CD4-positive, alpha-beta T cell treated with Interleukin-1 beta for 1 hour (primary cell): ENCODE data around the gene GABRP.
"Not testable (repeated sequence)": the region's sequence is repeated elsewhere in the genome, so short reads cannot be mapped to it uniquely, and the experiment has no call there.

ENCODE experiments used
- DNase-seq, 2 donors: peaks; one replicate each; pipeline ENCODE4 v3.0.0-alpha.2; 2020 to 2022

GABRP gene

DNA sequence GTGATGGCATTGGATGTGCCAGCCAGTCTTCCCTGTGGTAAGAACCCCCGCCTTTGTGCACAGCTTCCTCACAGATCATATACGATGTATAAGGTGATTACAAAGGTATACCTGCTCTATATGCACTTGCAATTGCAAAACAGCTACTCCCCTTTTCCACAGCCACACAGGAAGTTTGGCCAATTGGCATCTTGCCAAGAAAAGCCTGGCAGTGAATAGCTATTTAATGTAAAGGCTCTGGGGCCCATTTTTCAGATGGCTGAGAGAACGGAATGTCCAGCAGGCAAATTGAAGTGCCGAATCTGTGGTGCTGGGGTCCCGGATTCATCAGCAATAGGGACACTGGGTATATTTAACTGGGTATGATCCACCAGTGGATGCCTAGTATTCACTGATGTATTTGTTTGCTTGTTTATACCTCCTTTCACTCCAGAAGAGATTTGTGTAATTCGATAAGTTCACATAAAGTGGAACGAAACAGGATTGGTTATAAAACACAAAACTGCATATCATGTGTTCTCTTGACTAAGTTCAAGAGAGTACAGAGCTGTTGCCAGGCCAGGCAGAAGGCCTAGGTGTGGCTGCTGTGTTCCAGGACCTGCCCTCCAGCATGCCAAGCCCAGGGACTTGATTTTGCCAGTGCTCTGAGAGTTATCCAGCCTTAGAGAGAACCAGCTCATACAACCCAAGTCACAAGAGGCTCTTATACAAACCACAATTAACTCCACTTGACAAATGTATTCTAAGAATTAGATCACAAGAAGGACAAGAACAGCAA lies 27.7 kb upstream of the GABRP start:
- DNase-seq = no peak

DNA sequence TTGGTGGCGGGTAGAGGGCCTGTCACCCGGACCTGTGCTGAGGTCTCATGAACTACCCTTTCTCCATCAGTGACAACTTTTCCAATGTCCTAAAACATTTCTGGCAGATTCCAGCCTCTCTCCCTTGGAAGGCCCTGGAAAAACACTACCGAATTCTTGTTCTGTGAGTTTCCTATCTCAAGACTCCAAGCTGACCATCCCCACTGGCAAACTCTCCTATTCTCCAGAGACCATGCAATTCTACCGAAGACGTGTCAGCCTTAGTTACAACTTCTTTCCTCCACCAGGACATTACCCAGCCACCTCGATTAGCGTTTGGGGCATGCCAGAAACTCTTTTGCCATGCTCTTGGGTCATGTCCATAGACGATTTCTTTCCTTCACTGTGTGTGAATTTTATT lies 26.8 kb upstream of the GABRP start:
- no peak for DNase-seq

DNA sequence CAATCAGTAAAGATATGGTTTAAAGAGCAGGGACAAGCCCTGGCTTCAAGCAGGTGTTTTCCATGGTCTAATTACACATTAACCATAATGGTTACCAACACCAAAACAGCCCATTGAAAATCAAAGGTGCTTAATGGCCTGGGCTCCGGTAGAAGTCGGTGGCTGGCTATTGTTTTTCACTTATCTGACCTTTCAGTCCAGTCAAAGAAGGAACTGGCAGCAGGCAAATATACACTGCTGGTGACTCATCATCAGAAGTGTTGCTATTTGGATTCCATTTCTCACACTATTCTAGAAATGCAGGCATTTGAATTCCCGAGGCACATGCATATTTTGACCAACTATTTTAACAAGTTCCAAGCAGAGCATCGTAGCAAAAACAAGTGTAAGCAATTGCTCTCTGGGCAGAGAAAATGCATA lies 26.3 kb upstream of the GABRP start:
- no peak for DNase-seq

DNA sequence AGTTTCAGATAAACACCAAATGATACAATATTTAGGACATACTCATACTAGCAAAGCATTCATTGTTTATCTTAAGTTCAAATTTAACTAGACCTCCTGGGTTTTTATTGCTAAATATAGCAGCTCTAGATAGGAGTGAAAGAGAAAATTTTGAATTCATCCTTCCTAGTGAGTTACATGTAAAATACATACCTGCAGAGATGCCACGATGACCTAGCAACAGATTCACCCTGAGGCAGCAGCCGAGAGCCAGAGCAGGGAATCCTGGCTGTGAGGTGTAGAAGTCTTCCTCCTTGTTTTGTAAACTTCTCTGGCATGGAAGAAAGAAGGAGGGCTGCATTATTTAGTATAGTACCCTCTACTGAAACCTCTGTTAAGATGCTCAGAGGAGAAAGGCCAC lies 25.9 kb upstream of the GABRP start:
- no peak for DNase-seq

DNA sequence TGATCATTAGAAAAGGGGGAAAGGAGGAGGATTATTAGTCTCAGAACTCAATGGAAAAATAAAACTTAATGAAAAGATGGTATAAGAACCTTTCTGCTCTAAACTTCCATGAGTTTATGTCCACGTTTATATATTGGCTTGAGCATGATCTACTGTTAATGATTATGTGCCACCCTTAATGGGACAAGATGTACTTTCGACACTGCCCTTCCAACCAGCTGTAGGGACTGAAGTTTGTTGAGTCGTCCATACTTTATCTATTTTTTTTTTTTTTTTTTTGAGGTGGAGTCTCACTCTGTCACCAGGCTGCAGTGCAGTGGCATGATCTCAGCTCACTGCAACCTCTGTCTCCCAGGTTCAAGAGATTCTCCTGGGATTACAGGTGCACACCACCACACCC lies 25.0 kb upstream of the GABRP start:
- DNase-seq = no peak

DNA sequence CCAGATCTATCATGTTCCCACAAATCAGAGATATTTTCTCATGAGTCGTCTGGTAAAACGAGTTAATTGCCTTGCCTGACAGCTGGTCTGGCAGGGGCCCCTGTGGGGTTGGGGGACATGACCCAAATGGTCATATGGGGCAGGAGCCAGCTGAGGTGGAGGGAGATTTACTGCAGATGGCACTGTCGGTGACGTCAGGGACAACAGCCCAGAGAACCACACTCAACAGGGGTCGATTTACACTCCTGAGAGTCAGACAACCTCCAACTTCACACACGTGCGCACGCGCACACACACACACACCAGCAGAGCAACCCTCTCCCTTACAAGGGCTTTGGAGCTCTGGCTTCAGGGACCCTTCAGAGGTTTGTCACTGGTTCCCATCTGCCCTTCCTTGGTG lies 23.4 kb upstream of the GABRP start:
- no peak for DNase-seq

DNA sequence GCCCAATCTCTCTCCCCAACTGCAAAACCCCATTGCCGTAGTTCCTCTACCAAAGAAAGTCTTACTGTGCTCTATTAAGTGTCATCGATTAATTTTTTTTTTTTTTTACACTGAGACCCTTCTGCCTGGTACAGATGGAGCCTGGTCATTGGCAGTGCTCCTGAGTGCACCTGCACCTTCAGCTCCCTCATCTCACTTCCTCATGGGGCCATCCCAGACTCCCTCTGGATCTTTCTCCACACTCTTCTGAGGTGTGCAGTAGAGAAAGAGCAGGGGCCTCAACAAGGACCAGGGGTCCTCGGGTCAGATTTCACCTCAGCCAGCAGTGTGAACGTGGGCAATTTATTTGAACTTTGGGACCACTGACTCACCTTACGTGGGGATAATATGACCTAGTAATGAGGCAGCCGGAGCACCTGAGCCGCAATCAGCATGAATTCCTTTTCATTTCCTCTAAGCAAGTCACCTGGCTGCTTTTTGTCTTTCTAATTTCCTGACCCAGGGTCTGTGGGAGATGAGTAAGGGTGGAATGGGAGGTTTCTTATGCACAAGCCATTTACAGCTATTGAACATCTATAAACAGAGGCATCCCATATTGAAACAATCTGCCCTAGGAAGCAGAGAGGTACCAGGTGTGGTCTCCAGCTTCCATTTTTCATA lies 22.3 kb upstream of the GABRP start:
- DNase-seq = no peak

DNA sequence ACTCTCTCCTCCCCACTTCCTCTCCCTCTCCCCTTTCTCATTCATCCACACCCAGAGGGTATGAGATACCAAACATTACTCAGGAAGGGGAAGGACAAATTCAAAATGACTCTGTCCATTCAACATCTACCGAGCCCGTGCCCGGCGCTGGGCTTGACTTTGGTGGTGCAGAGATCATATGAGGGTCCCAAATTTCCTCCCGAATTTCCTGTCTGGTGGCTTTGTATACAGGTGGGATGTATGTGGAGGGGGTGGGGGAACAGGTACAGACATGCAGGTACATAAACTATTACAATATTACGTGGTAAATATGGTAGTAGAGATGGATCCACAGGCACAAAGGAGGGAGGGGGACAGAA lies 21.8 kb upstream of the GABRP start:
- no peak for DNase-seq

DNA sequence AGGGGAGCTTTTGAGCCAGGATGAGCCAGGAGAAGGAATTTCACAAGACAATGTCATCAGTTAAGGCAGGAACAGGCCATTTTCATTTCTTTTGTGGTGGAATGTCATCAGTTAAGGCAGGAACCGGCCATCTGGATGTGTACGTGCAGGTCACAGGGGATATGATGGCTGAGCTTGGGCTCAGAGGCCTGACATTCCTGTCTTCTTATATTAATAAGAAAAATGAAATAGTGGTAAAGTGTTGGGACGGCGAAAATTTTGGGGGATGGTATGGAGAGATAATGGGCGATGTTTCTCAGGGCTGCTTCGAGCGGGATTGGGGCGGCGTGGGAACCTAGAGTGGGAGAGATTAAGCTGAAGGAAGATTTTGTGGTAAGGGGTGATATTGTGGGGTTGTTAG lies 21.2 kb upstream of the GABRP start:
- not testable (repeated sequence) for DNase-seq

DNA sequence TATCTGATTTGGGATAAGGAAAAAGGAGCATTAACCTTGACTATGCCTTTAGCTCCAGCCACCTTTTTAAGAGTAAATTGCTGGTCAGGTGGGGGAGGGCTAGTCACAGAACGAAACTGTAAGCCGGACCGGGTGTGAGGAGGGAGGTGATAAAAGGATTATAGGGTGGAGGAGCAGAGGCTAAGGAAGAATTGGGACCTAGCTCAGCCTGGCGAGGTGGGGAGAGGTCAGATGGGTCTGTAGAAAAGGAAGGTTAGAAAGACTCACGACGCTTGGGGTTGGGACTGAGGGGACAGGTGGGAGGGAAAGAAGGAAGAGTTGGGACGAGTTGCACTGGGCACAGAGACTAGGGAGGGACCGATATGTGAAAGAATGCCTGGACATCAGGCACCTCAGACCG lies 17.7 kb upstream of the GABRP start:
- not testable (repeated sequence) for DNase-seq

DNA sequence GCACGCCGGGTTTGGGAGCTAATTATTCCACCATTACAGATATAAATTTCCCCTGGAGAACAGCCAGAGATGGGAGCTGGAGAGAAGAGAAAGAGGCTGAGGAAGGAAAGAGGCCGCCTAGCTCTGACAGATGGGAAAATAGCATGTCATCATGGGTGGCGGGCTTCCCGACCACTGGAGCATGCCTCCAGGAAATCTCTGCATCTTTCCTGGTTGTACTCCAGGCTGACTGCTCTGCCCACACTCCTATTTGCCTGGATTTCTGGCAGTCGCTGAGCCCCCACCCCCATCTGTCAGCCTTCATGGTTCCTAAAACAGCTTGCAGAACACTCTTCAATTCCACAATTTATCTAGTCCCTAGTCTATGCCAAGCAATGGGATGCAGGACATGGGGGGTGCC lies 14.3 kb upstream of the GABRP start:
- DNase-seq = no peak

DNA sequence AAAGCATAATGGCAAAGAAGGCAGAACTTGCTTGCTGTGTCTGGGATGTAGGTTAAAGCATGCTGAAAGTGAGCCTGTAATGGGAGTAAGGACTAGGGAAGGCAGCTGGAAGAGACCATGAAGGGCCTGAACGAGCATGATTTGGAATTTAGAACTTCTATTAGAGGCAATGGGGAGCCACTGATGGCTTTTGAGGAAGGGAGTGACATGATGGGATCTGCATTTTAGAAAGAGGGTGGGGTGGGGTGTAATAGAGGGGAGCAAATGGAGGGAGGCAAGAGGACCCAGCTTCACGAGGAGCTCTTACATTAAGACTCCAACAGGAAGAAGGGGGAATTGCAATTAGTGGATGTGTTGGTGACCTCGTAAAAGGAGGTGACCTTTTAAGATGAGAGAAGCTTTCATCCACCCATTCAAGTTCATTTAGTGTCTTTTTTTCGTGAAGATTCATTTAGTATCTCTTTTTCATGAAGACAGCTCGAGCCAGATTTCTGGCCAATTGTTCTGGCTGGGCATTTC lies 13.6 kb upstream of the GABRP start:
- DNase-seq = no peak

DNA sequence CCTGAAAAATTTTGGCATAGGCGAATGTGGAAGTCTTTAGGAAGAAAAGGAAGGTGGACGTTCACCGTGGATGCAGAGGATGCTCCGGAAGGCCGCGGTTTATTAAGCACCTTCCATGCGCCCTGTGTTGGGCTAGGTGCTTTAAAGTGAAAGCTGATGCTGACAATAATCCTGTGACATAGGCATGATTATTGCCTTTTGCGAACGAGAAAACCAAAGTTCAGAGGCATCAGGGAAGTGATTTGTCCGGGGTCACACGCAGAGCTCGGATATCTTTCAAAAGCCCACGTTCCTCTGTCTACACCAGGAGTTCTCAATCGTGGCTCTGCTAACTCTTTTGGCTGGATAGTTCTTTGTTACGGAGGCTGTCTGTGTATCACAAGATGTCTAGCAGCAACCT lies 12.0 kb upstream of the GABRP start:
- DNase-seq = no peak

DNA sequence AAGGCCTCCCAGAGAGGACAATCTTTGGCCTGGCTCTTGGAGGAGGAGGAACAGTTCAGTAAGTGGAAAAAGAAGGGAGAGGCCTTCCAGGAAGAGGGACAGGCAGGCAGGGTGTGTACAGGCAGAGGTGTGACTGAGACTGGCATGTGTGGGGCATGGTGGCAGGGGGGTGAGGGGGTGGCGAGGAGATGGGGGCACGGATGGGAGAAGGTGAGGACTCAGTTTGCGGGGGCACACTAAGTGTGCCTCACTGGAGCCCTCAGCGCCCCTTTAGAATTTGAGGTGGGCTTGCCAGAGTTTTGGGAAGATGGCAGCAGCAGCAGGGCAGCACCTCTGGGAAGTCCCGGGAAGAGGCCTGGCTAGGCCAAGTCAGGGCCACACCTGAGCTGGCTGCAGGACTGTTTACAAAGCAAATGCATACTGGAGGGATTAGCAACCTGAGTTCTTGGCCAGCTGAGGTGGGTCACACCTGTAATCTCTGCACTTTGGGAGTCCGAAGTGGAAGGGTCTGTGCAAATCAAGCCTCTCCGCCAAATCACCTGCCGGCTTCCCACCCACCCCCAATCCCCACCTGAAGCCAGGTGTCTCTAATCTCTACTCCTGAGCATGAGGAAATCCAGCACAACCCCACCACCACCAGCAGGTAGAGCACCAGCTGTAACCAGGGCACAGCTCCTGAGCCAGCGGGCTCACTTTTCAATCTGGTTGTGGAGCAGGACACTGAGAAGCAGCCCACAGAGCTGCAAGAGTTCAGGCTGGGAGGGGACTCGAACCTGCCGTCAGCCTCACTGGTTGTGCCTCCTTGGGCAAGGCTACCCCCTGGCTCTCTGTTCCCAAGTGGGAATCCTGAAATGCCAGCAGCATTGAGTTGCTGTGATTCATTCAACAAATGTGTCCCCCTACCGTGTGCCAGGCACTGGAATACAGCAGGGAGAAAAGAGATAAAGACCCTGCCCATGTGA lies 10.2 kb upstream of the GABRP start:
- DNase-seq = no peak

DNA sequence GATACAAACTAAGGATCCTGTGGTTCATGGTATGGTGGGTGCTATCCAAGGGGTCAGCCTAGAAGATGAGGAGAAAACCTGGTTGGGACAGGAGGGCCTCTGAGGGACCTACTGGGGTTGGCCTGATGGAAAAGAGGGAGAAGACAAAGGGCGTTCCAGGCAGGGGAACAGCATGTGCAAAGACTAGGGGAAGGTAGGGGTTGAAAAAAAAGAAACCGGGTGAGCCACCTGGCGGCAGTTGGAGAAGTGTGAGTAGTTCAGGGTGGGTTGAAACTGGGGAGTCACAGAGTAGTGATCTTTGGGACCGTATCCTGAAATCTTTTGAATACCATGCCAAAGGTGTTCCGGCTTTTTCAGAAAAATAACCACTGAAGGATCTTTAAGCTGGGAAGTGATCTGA lies 8.7 kb upstream of the GABRP start:
- no peak for DNase-seq

DNA sequence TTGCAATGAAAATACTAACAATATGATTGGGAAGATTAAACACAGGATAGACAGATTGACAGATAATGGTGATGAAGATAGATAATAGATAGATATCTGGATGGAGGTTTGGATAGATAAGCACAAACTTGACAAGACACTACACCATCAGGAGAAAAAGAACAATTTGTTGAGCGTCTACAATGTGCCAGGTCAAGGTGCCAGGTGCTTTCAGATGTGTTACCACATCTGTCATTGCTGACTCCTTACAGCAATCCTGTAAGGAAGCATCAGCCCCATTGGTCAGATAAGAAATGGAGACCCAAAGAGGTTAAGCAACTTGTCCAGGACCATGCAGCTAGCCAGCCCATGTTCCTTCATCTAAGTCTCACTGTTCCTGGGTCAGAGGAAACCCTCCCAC lies 1.6 kb upstream of the GABRP start:
- no peak for DNase-seq

DNA sequence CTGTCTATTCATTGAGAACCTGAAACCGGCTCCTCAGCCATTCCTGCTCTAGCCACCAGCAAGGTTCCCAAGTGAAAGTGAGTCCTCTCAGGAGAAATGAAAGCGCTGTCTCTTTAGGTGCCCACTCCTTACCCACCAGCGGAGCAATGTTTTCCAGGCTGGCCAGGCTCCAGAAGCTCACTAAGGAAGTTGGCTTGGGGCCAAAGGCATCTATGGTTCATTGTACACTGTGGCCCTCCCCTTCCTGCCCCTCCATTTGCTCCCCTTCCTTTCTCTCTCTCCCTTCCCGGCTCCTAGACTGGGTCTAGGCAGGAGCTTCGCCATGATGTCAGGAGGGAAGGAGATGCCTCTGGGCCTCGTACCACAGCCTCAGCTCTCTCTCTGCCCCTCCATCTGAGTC lies 1.1 kb upstream of the GABRP start:
- no peak for DNase-seq

DNA sequence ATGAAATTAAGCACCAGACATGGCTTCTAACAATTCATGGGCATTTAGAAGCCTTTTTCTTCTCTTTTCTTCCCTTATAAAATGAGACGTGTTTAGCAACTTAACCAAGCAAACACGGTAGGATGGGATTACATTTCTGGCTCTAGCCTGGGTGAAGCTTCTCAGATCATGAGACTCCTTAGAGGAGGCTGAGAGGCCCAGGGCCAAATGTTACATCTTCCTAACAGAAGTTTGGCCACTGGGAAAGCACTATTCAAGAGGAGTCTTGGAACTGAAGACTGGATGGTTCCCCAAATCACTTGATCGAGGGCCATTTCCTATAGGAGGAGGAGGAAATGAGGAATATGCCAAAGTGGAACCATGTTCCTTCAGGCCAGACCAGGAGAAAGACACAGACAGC lies 1.9 kb downstream of the GABRP start:
- DNase-seq = no peak

DNA sequence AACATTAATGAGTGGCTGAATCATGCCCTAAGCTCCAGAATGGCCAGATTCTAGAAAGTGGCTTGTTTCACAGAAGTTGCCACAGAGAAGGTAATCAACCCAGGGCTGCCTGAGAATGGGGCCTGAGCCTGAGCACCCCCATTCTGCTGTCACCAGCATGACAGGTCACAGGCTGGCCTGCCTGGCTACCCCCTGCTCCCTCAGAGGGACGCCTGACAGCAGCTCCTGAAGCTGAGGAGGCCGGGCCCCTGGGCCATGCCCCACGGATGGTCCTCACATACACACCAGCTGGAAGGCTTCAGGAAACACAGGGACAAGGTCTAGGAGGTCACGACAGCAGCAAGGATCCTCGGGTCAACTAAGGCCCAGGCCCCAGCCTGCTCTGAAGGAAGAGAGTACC lies 3.7 kb downstream of the GABRP start:
- DNase-seq = no peak

DNA sequence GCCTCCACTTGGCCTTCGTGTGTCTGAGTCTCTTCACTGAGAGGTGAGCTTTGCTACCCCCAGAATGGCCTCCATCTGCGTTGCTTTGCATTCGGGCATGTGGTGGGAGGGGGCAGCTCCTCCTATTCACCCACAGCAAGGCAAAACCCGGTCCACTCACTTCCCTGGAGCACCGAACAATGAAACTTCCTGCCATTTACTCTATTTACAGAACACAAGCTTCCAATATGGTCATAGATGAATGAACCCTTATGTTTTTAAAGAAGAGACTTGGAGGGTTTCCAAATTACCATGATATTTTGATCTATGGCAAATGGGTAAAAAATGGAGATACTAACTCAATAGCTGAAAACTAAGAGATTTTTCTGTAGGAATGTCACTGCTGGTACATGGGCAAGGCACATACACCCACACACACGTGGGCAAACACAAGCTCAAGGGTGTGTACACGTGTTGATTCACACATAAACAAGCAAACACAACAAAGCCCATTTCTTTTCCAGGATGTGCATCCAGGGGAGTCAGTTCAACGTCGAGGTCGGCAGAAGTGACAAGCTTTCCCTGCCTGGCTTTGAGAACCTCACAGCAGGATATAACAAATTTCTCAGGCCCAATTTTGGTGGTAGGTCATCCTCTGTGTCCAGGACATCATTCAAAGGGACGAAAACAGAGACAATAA lies 5.2 kb downstream of the GABRP start:
- DNase-seq = no peak

DNA sequence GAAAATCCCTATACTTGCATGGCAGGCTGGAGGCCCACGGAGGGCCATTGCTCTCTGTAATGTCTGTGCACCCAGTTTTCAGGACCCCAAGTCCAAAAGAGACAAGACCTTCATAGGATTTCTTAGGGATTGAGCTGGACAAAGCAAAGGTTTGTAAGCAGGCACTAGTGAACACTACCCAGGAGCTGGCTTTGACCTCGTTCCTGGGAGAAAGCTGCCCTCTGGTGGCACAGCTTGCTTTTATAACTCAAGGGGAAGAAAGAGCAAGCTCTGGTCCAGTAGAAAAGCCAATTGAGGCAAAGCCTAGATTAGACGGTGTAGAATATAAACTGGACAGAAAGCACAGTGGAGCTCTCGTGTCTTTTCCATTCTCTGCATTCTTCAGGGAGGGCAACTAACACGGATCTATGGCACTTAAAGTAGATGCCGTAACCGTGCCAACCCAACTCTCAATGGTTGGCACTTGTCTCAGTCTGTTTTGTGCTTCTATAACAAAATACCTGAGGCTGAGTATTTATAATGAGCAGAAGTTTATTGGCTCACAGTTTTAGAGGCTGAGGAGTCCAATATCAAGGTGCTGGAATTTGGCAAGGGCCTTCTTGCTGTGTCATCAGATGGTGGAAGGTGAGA lies 7.9 kb downstream of the GABRP start:
- DNase-seq = no peak

DNA sequence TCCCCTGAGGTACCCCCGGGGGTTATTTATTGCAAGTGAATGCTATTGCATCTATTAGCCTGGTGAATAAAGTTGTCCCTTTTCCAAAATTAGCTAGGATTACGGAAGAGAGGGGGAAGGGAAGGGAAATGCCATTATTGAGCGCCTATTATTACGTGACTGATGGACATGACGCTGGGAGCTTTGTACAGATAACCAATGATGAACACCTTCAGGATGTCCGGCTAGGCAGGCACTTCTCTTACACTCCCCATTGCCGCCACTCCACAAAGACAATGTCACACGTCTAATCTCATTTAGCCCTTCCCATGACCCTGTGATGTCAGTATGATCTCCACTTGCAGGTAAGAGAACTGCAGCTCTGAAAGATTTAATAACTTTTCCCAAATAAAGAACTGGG lies 9.4 kb downstream of the GABRP start:
- no peak for DNase-seq
